GM12891 (cell line): Measurements from ENCODE around the gene HECTD2.

ENCODE experiments used
- PAX5 ChIP-seq: IDR thresholded peaks from 2 replicates; pipeline ENCODE4 v1.6.1; 2011; ENCODE audit warnings: low read length, moderate library complexity, mild to moderate bottlenecking; ENCODE audit not compliant: insufficient read depth, severe bottlenecking
- POLR2A ChIP-seq: IDR thresholded peaks from 2 replicates; pipeline ENCODE4 v1.6.1; 2011; ENCODE audit warnings: low read depth, low read length, control low read depth
- POLR2AphosphoS5 ChIP-seq: IDR thresholded peaks from 2 replicates; pipeline ENCODE4 v1.6.1; 2011; ENCODE audit warnings: low read depth, low read length, control low read depth
- POU2F2 ChIP-seq: IDR thresholded peaks from 2 replicates; pipeline ENCODE4 v1.6.1; 2011; ENCODE audit warnings: low read depth, mild to moderate bottlenecking, control low read depth, low read length, moderate library complexity
- SPI1 ChIP-seq: IDR thresholded peaks from 2 replicates; pipeline ENCODE4 v1.6.1; 2011; ENCODE audit warnings: low read depth, low read length, control low read depth
- TAF1 ChIP-seq: IDR thresholded peaks from 2 replicates; pipeline ENCODE4 v1.6.1; 2011; ENCODE audit warnings: low read depth, low read length, control low read depth

DNA sequence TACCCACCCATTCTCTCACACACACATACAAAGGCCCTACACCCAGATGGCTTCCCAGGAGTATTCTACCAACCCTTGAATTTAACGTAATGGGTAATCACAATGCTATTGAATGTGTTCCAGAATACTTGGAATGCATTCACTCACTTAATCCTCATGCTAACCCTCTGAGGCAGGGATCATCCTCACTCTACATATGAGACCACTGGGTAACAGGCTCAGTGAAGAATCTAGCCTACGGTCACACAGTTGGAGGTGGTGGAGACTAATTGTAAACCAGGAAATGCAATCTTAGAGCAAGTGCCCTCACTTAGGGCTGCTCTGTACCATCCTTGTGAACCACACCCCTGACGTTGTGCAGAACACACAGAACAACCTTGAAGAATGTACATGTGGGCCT lies 135.2 kb downstream of the HECTD2 start:
- TF ChIP-seq TAF1 (no peak), POLR2A (no peak), POLR2AphosphoS5 (no peak), POU2F2 (no peak), SPI1 (no peak), PAX5 (no peak)
